Fibroblast of the conjunctiva (primary cell): ENCODE results near the gene PTPRO.

Experiments
- DNase-seq: peaks from one replicate; pipeline ENCODE4 v3.0.0-alpha.2; 2010; ENCODE audit warnings: low read depth

The PTPRO gene

GRCh38 chr12:15527201-15528080, 205.1 kb downstream of the PTPRO start:
- no peak for DNase-seq

- no peak for DNase-seq
These were observed 206.4 kb downstream of the PTPRO start for GRCh38 chr12:15528666-15529065.

GRCh38 chr12:15530361-15530760, 208.1 kb downstream of the PTPRO start:
- DNase-seq = no peak

GRCh38 chr12:15532364-15532977, 210.2 kb downstream of the PTPRO start:
- peak; percentile 86 for DNase-seq

GRCh38 chr12:15534322-15534721, 212.0 kb downstream of the PTPRO start:
- no peak for DNase-seq

DNA sequence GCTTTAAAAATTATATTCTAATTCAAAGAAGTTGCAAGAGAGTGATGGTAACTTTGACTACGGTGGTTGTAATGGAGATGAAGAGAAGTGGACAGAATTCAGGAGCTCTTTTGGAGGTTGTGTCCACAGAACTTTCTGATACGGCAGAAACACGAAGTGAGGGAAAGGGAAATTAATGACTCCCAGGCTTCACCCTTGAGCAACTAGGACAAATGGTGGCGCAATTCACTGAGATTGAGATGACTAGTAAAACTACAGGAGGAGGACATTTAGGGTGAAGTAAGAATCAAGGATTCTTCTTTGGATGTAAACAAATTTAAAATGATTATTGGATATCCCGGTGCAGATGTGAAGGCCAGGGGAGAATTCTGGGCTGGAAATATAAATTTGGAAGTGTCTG, 212.6 kb downstream of the PTPRO start:
- DNase-seq = no peak

DNA sequence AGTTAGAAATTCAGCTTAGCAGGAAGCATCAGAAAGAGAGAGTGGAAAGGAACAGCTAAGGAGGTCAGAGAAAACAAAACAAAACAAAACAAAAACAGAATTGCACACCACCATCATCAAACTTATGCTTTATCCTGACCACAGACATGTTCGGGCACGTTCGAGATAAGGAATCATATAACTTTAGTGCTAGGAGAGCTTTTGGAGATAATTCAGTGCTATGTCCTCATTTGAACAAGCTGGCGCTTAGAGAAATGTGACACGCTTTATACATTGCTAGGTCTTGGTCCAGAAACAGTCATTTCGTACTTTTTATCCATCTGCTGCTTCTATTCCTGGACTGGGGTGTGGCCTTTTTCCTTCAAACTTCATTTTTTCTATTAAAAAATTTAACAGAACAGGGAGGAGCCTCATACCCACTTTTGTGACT, 213.1 kb downstream of the PTPRO start:
- no peak for DNase-seq

- no peak for DNase-seq
These were observed 214.1 kb downstream of the PTPRO start for GRCh38 chr12:15536446-15536845.

DNA sequence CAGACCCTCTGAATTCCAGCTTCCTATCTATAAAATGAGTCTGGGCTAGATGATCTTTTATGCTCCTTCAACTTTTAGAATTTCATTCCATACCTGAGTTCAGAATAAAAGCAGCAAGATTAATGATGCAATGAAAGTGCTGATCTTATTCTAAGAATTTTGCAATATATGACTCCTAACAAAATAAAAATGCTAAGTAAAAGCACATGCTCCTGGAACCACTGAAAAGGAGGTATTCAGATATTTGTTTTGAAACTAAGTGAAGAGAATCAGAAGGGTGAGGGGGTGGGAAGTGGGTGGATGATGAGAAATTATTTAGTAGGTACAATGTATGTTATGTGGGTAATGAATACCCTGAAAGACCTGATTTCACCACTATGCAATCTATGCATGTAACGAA, 216.6 kb downstream of the PTPRO start:
- no peak for DNase-seq

DNA sequence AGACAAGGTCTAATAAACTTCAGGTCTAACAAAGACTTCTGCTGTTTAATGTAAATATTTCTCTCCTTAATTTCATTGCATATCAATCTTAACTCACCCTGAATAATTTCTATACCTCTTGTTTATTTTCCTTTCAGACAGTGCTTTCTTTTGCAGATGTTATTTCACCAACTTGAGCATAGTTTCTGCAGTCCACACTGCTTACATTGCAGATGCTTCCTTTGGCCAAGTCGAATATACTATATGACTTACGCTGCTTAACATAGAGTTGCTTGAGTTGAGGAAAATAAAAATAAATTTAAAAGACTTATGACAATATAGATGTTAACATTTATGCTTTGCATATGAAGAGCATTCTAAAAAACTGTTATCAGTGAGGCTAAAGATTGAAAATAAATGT, 217.7 kb downstream of the PTPRO start:
- DNase-seq = no peak

- DNase-seq = no peak
These were observed 218.2 kb downstream of the PTPRO start for GRCh38 chr12:15540469-15540872.

DNA sequence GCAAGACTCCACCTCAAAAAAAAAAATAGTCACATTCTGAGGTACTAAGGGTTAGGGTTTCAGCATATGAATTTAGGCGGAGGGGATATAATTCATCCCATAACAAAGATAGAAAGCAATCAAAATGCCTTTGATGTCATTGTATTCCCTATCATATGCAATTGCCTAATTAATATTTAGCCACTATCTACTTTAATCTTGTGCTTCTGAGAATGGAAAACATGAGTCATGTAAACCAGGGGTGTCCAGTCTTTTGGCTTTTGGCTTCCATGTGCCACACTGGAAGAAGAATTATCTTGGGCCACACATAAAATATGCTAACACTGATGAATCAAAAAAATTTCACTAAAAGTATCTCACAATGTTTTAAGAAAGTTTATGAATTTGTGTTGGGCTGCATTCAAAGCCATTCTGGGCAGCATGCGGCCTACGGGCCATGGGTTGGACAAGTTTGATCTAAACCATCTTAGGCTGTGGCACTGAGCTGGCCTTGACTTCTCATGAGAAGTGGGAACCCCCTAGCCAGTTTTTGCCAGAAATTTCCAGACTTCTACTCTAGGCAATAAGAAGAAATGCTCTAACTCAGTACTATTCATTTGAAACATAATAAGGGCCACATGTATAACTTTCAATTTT, 219.8 kb downstream of the PTPRO start:
- DNase-seq = no peak

DNA sequence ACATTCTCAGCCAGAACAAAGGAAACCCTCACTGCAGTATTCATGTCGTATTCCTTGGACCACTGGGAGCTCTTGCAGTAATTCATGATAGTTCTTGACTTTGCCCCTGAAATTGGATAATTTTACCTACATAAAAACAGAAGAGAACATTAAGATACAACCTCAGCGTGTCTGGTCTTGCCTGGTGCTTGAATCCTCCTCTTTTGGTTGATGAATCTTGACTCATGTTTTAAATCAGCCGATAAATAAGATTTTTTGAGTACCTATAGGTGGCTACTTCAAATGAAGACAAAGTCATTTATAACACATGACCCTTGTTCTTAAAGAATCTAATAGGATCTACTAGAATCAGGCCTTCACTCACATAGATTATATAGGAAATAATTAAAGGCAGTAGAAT, 221.0 kb downstream of the PTPRO start:
- DNase-seq = no peak

GRCh38 chr12:15544589-15544988, 222.3 kb downstream of the PTPRO start:
- DNase-seq = no peak

DNA sequence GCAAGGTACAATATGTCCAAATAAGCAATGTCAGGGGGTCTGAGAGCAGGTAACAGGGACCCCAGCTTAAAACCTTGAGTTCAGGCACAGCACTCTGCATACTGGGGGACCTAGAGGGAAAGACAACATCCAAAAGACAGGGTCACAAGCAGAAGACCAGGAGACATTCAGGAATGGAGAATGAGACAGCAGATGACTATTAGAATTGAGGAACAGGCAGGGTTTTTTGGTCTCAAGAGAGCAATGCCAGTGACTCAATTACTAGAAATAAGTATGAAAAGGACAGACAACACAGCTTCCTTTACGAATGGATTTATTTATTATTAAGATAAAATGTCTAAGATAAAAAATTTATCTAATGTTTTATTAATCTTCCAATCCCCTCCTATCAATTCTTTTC, 223.0 kb downstream of the PTPRO start:
- no peak for DNase-seq

DNA sequence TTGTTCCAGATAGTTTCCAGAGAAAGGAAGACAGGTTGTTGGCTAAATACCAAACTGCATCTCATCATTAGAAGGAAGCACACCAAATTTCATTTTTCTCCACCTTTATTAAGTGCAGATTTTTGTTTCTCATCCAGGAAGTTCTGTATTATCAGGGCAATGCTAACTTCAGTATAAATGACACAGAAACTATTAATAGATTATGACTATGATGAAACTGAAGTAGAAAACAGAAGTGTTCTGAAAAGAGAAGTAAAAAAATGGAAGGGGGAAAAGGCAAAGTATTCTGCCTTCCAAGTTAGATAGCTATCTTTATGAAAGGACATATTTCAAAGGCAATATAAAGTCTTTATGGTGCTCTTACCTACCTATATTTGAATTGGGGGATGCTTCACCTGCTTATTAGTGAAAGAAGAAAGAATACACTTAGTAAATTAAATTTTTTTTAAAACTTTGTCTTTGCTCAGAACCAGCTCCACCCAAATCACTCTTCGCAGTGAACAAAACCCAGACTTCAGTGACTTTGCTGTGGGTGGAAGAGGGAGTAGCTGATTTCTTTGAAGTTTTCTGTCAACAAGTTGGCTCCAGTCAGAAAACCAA, 223.9 kb downstream of the PTPRO start:
- DNase-seq = no peak

- no peak for DNase-seq
These were observed 224.8 kb downstream of the PTPRO start for GRCh38 chr12:15547063-15547462.

- DNase-seq = no peak
These were observed 225.4 kb downstream of the PTPRO start for GRCh38 chr12:15547691-15548090.

- no peak for DNase-seq
These were observed 228.5 kb downstream of the PTPRO start for GRCh38 chr12:15550793-15551192.

DNA sequence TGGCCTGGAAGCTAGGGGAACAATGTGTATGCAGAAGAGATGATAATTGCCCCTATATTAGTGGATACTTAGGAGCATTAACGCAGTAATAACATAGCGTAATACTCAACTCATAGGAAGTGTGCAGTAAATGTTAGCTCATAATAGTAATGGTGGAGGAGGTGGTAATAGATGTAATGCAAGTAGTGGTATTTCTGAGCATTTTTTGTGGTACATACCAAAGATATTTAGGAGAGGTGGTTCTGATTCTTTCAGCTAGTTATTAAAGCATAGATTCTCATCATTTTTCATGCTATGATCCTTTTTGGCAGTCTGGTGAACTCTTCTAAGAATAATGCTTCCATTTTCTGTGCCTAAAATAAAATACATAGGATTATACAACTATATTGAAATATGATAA, 233.1 kb downstream of the PTPRO start:
- no peak for DNase-seq

DNA sequence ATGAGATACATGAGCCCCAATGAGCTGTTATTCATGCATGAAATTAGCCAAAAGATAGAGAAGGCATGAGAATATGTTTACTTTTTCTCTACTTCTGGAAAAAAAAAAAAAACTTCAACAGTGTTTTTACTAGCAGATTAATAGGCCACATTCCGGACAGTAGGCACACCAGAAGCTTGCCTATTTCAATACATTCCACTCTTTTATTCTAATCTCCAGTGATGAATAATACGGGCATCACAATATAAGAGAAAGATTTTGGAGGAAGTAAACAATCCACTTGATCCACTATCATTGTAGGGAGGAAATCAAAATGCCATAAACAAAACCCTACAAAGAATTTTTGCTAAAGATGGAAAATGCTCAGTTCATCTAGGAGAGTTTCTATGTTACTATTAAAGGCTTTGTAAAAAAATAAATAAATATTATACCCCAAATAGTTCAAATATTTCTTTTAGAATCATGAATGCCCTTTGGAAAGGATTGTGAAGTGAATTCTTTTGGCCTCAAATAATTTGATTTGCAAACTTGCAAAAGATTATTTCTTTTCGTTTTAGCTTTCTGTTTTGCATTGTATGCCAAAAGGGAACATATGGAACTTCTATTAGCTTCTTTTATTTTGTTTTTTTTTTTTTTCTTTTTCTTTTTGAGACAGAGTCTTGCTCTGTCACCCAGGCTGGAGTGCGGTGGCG, 234.2 kb downstream of the PTPRO start:
- DNase-seq = no peak

DNA sequence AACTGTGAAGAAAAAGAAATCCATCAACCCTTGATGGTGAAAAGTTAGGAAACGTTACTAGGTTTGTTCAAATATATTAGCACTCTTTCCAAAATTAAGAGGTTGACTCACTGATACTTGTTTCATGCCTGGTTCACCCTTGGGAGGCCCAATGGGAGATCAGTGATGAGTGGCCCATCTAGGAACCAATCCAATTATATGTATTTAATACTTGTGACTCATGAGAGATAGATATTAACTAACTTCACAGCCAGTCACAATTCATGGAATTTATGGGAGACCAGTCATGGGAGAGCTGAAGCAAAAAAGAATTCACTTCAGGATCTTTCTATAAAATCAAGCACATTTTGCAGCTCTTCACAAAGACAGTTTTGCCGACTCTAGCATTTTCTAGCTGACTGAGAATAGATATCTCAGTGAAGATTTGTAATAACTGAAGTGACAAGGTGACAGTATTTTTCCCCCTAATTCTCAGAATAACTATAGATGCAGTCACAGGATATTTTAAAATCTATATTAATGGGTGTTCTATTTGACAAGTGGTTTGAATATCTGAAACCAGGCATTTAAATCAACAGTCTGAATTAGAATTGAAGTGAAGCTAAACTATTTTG, 236.7 kb downstream of the PTPRO start:
- DNase-seq = peak; percentile 62
